K562 (cell line): Measurements from ENCODE around the gene CHAF1A. TPM values are rescaled to one million over a fixed set of nuclear protein-coding genes. Genes with fewer than 3 reads are reported as not detected.

Source experiments
- ATAC-seq: fragments of 200-7000 bp; cut with Tn5 transposase; 3 replicates; pipeline ENCODE4 v1.9.1; 2020; ENCODE audit warnings: moderate library complexity
- BruUV-seq: library from RNA; stranded (reverse); fragments of 400-500 nt; replicated peaks from 2 replicates; lab custom pipeline; 2021; lab: Mats Ljungman, UMichigan
- CTCF ChIA-PET: fragments of 300-600 bp; formaldehyde crosslinking; extraction: SDS; loops from one replicate; lab custom pipeline; 2021; ENCODE audit warnings: low intra/inter-chr PET ratio; lab: Yijun Ruan, JAX
- POLR2A ChIA-PET: fragments of 300-600, 350-650 bp; sonication (Branson Sonifier 250); formaldehyde crosslinking; extraction: SDS; loops from one replicate; lab custom pipeline; 2021; ENCODE audit warnings: antibody characterized with exemption, inconsistent platforms; lab: Yijun Ruan, JAX
- DNase-seq, 4 experiments: peaks; one replicate each; pipeline versions ENCODE4 v3.0.0 to v3.0.0-alpha.2; 2011 to 2018; ENCODE audit warnings: low spot score in 3 of 4, mixed read lengths in 3 of 4; ENCODE audit errors: extremely low read depth in 1 of 4
- FAIRE-seq: peaks from 2 replicates; lab custom pipeline; 2011; peaks lifted over from hg19 to GRCh38; lab: Jason Lieb, UNC
- H2AFZ ChIP-seq: 2 replicates; pipeline ENCODE4 v1.6.0; 2011; ENCODE audit warnings: low read depth, low read length, control low read depth, inconsistent platforms
- H3K27ac ChIP-seq: fragments of 200-600 bp; 3 replicates; pipeline ENCODE4 v1.8.0; 2011; ENCODE audit warnings: low read depth, mild to moderate bottlenecking, control low read depth, inconsistent platforms, low read length, moderate library complexity, mixed read lengths; ENCODE audit errors: extremely low read depth
- H3K27me3 ChIP-seq, 2 experiments: fragments of 300-600 bp in 1 of 2; 2 replicates in 1 of 2; 3 replicates in 1 of 2; pipeline versions ENCODE4 v1.6.0 to v1.8.0; 2011; ENCODE audit warnings: inconsistent platforms in 2 of 2, low read length in 2 of 2, mild to moderate bottlenecking in 1 of 2, mixed read lengths in 1 of 2, moderate library complexity in 1 of 2; ENCODE audit not compliant: control insufficient read depth in 2 of 2, insufficient read depth in 2 of 2
- H3K36me3 ChIP-seq: fragments of 300-600 bp; 3 replicates; pipeline ENCODE4 v1.8.0; 2011; ENCODE audit warnings: mild to moderate bottlenecking, low read length, inconsistent platforms; ENCODE audit not compliant: control insufficient read depth, insufficient read depth
- H3K4me1 ChIP-seq, 2 experiments: fragments of 200-600 bp in 1 of 2; replicated peaks in 1 of 2; 2 replicates in 1 of 2; 3 replicates in 1 of 2; pipeline versions ENCODE4 v1.5.1 to v1.8.0; 2011; ENCODE audit warnings: inconsistent platforms in 2 of 2, low read length in 2 of 2, mild to moderate bottlenecking in 1 of 2, mixed read lengths in 1 of 2, moderate library complexity in 1 of 2; ENCODE audit not compliant: control insufficient read depth in 2 of 2, insufficient read depth in 2 of 2
- H3K4me2 ChIP-seq: 2 replicates; pipeline ENCODE4 v1.6.1; 2011; ENCODE audit warnings: low read length, control low read depth, inconsistent platforms, mixed read lengths; ENCODE audit not compliant: insufficient read depth
- H3K4me3 ChIP-seq: fragments of 200-600 bp; sonication (generic), shearing (Covaris generic); 2 replicates; pipeline ENCODE4 v1.5.1; 2016; ENCODE audit warnings: control low read depth, inconsistent platforms
- H3K79me2 ChIP-seq: fragments of 200-600 bp; 3 replicates; pipeline ENCODE4 v1.8.0; 2011; ENCODE audit warnings: low read length, inconsistent platforms; ENCODE audit not compliant: control insufficient read depth, insufficient read depth
- H3K9ac ChIP-seq, 2 experiments: 2 replicates each; pipeline versions ENCODE4 v1.6.0 to v1.6.1; 2011; ENCODE audit warnings: low read depth in 2 of 2, low read length in 2 of 2, control low read depth in 1 of 2, inconsistent platforms in 1 of 2, mild to moderate bottlenecking in 1 of 2, mixed read lengths in 1 of 2; ENCODE audit not compliant: insufficient read depth in 1 of 2
- H3K9me1 ChIP-seq: one replicate; pipeline ENCODE4 v1.6.0; 2011; ENCODE audit warnings: inconsistent platforms, mild to moderate bottlenecking, low read length, moderate library complexity; ENCODE audit not compliant: control insufficient read depth, insufficient read depth
- H3K9me3 ChIP-seq: replicated peaks from 2 replicates; pipeline ENCODE4 v1.5.1; 2011; ENCODE audit warnings: low read depth, low read length, inconsistent platforms; ENCODE audit not compliant: control insufficient read depth, insufficient read depth
- H4K20me1 ChIP-seq: replicated peaks from 2 replicates; pipeline ENCODE4 v1.6.1; 2011; ENCODE audit warnings: low read length, inconsistent platforms, mixed read lengths; ENCODE audit not compliant: control insufficient read depth, insufficient read depth
- KLF16 ChIP-seq: IDR thresholded peaks from 2 replicates; pipeline ENCODE4 v1.6.1; 2016; ENCODE audit warnings: antibody characterized with exemption
- MAFF ChIP-seq: IDR thresholded peaks from 2 replicates; pipeline ENCODE4 v1.6.1; 2012; ENCODE audit warnings: low read length, improper control_type of control experiment
- MEF2D ChIP-seq: conservative IDR thresholded peaks from 2 replicates; pipeline ENCODE4 v1.6.1; 2016; ENCODE audit warnings: low read depth, missing genetic modification characterization, missing compliant biosample characterization
- POLR3G ChIP-seq: IDR thresholded peaks from 2 replicates; pipeline ENCODE4 v1.6.1; 2011; ENCODE audit not compliant: insufficient read length, insufficient replicate concordance; ENCODE audit errors: extremely low read depth
- RBM22 ChIP-seq: fragments of 200-400 bp; formaldehyde crosslinking; IDR thresholded peaks from 2 replicates; pipeline ENCODE4 v1.6.1; 2018; ENCODE audit warnings: low read length, low read depth; ENCODE audit not compliant: poor library complexity, severe bottlenecking
- ZNF3 ChIP-seq: fragments of 250-450 bp; sonication (Bioruptor Pico); IDR thresholded peaks from 2 replicates; pipeline ENCODE4 v1.5.0; 2021; ENCODE audit warnings: mild to moderate bottlenecking, moderate library complexity
- WGBS: fragments of 100-300 bp; shearing (Covaris generic); methylation state at CpG from one replicate; pipeline ENCODE4 v1.1.6; 2016; ENCODE audit warnings: low coverage, mixed read lengths; ENCODE audit not compliant: insufficient coverage; ENCODE audit errors: missing lambda C conversion rate; 5-methylcytosine and 5-hydroxymethylcytosine counted together
- in situ Hi-C: fragments of 300-500 bp; cut with MboI; formaldehyde crosslinking; loops from 4 replicates; pipeline ENCODE4 v1.15.0; 2018; ENCODE audit warnings: inconsistent platforms, mixed read lengths
- intact Hi-C: fragments of 100-400 bp; cut with micrococcal nuclease; formaldehyde crosslinking; loops from 2 replicates; pipeline ENCODE4 v1.14.2; 2022
- polyA plus RNA-seq, 8 experiments: library from polyadenylated mRNA; depleted of rRNA in 4 of 8; stranded (reverse) in 5 of 8; unstranded in 3 of 8; fragments of >200 nt; fragmentation: Nextera tagmentation in 2 of 8; fragmentation: Illumina TruSeq in 1 of 8; extraction: Ambion mirVana in 2 of 8; extraction: Trizol in 1 of 8; gene quantifications; 2 replicates each; pipeline versions ENCODE4 v1.2.1 to v1.2.3, GENCODE V29; 2011 to 2014; ENCODE audit warnings: inconsistent platforms in 1 of 8, missing spikeins in 1 of 8
- total RNA-seq, 7 experiments: library from RNA; depleted of rRNA in 6 of 7; stranded (reverse); fragments of >200 nt in 6 of 7; fragmentation: Illumina TruSeq in 2 of 7; extraction: Trizol in 2 of 7; gene quantifications; 2 replicates each; pipeline versions ENCODE4 v1.2.1 to v1.2.3, GENCODE V29; 2011 to 2021; ENCODE audit warnings: low replicate concordance in 1 of 7

Gene CHAF1A
- total and polyA plus RNA-seq, 9 of the 15 experiments (the other 6 are each of a cell fraction or from before 2014, with no cell fraction given) = 1.6 to 86.9 (median 45.2) TPM

DNA sequence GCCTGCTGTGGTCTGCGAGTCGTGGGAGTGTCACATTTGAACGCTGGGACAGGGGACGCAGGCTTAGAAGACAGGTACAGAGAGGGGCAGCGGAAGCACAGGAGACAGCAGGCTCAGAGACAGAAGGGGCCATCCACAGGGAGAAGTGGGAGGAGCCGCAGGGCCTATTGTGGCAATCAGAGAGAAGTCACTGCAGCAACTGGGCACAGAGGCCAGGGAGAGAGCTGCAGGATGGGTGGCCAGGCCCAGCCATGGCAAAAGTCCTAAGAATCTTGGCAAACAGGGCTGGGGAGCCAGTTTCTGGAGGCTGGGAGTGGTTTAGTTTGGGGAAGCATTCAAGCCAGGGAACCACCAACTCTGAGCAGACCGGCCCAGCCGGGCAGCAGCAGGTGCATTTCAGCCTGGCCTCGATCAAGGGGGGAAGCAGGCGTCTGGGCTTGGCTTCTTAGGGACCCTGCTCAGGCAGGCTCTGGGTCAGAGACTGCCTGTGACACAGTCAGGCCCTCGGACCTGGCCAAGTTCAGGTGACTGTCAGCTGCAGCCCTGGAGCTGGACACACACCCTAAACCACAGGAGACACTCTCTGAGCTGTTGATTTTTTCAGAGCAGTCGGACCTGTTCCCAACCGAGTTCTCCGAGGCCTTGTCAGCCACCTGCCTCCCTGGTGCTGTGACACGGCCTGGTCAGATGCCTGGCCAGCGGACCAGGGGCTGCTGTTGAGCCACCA is 13.9 kb upstream of the CHAF1A start:
- no TSS peak for BruUV-seq
- H2AFZ ChIP-seq = no peak overlapping the region
- no peak overlapping the region for H3K4me2 ChIP-seq
- TF ChIP-seq RBM22 = peak; percentile 37
- no peak for TF ChIP-seq KLF16
- no peak for TF ChIP-seq ZNF3 (CRISPR knock-in tag)
- TF ChIP-seq MEF2D (tag) = no peak
- TF ChIP-seq POLR3G = no peak
- TF ChIP-seq MAFF = no peak
- H3K27me3 ChIP-seq = no peaks in the 10 kb centered on the region
- H3K9me1 ChIP-seq = peaks cover 13% of the 10 kb centered on the region
- ChIA-PET CTCF (no interaction called here), POLR2A (interaction anchor here (0.9 to 4.9 kb wide), 3 partner anchors 9 to 13 kb away, joined by 3 to 46 read pairs (median 3); no protein-coding TSS in a partner anchor)
- intact Hi-C loops (no loop called here), in situ Hi-C loops (no loop called here)
- H3K9me3 ChIP-seq = no peaks in the 10 kb centered on the region
- H3K9ac ChIP-seq = peak overlapping the region in 1 of 2 experiments; percentile 85; a peak in 2 of 4 replicates
- H3K36me3 ChIP-seq = peaks cover 80% of the 10 kb centered on the region
- ATAC-seq (no peak), DNase-seq (no peak), FAIRE-seq (no peak)
- H3K4me3 ChIP-seq = no peak overlapping the region
- 89% methylated on average over 15 of the region's 16 CpGs for WGBS
- peaks cover 18 to 60% of the 10 kb centered on the region in 2 experiments; a peak in 4 of 5 replicates for H3K4me1 ChIP-seq
- H3K79me2 ChIP-seq = peaks cover 93% of the 10 kb centered on the region
- H4K20me1 ChIP-seq = peaks cover 52% of the 10 kb centered on the region
- no peak overlapping the region for H3K27ac ChIP-seq
